Ovary (tissue), 9 donors: ENCODE data around the gene NRN1L. TPM values are rescaled to one million over a fixed set of nuclear protein-coding genes. Genes with fewer than 3 reads are reported as not detected.

ENCODE experiments used
- DNase-seq, 5 donors: peaks; one replicate each; pipeline ENCODE4 v3.0.0-alpha.2; 2019 to 2020
- H3K27ac ChIP-seq, 2 donors: fragments of 200-600 bp; one replicate each; pipeline versions ENCODE4 v1.5.1 to v1.8.0; 2019 to 2022
- H3K27me3 ChIP-seq: fragments of 200-600 bp; one replicate; pipeline ENCODE4 v1.8.0; 2022
- H3K36me3 ChIP-seq: fragments of 200-600 bp; sonication (generic); one replicate; pipeline ENCODE4 v1.5.1; 2019
- H3K4me1 ChIP-seq: one replicate; pipeline ENCODE4 v1.8.1; 2013; ENCODE audit warnings: mild to moderate bottlenecking, moderate library complexity; ENCODE audit not compliant: insufficient read depth
- H3K4me3 ChIP-seq: fragments of 200-600 bp; sonication (generic); one replicate; pipeline ENCODE4 v1.5.1; 2017
- H3K9me3 ChIP-seq, 2 donors: fragments of 200-600 bp in 1 of 2; sonication (generic) in 1 of 2; one replicate each; pipeline versions ENCODE4 v1.5.1 to v1.8.1; 2013 to 2019; ENCODE audit warnings: mild to moderate bottlenecking in 1 of 2, moderate library complexity in 1 of 2
- EP300 ChIP-seq: sonication (generic); formaldehyde crosslinking; IDR thresholded peaks from one replicate; pipeline ENCODE4 v1.6.1; 2017; ENCODE audit warnings: antibody characterized with exemption
- POLR2A ChIP-seq: fragments of 450-650 bp; IDR thresholded peaks from one replicate; pipeline ENCODE4 v1.6.1; 2017; ENCODE audit warnings: antibody characterized with exemption, mild to moderate bottlenecking, moderate library complexity
- WGBS, 3 donors: extraction: QIAGEN DNeasy Blood & Tissue Kit in 1 of 3; methylation state at CpG; one replicate each; pipeline versions ENCODE4 v1.1.5 to v1.1.7; 2013 to 2017; 5-methylcytosine and 5-hydroxymethylcytosine counted together
- intact Hi-C, 4 donors: fragments of 100-400 bp; cut with DNase I; formaldehyde crosslinking; loops; one replicate each; pipeline versions ENCODE4 v1.11.0 to v1.15.1; 2022 to 2023
- polyA plus RNA-seq, 2 donors: library from polyadenylated mRNA; stranded (reverse); fragments of 200-250 nt in 1 of 2; fragments of 350-450 nt in 1 of 2; fragmentation: Illumina TruSeq in 1 of 2; extraction: RNeasy Lipid Tissue Mini Kit (QIAGEN cat#74804) in 1 of 2; gene quantifications; one replicate each; pipeline ENCODE4 v1.2.3, GENCODE V29; 2013 to 2014
- total RNA-seq, 7 donors: library from RNA; depleted of rRNA in 2 of 7; stranded (reverse); fragments of >200 nt in 2 of 7; fragmentation: NEBNext Ultra II Directional in 3 of 7; extraction: Animal tissue kit (Norgen Biotek cat#: 25700) in 3 of 7; gene quantifications; one replicate each; pipeline versions ENCODE4 v1.1.0 to v1.2.4, GENCODE V29; 2016 to 2023
- TF ChIP-seq, protein P1 (sequence below), 3 donors: fragments of 450-650 bp in 2 of 3; fragments of 200-600 bp in 1 of 3; IDR thresholded peaks; one replicate each; pipeline versions ENCODE4 v1.5.1 to v1.8.0; 2016 to 2022; ENCODE audit warnings: antibody characterized with exemption in 3 of 3, mild to moderate bottlenecking in 1 of 3
- donor health status: DM: no; HTN: no; CAD: no; lungs with moderate emphysema.
- donor health status: DM: no; HTN: no; CAD: no.
- donor health status: Bipolar disorder and iron deficiency.
- donor health status: DM: yes; HTN: yes; CAD: no.
- donor health status: DM: no; HTN: no; CAD: no.
- donor health status: DM: yes; HTN: yes; CAD: no.

Gene NRN1L
- total and polyA plus RNA-seq, 9 donors = 0.95 to 4.7 (median 2.6) TPM; not detected in 1

DNA sequence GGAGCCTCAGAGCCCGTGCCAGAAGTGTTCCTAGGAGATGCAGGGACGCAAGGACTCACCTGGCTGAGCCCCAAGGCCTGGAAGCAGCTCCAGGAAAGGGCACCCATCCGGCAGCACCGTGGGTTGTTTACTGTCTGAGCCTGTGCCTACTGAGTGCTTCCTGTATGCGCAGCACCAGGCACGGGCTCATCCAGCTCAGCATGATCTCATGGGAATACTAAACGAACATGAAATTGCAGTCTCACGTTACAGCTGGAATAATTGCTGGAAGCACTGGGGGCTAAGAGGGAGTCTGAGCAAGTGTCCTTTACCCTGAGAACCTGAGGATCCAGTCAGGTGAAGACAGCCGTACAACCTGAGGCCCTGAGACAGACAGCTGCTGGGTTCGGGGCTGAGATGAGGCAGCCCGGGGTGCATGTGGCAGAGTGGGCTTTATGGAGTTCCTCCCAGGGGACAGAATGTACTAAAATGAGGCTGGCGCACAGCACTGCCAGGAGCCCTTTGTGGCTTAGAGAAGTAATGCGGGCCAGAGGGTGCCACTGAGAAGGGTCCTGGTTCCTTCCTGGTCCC is 41.6 kb downstream of the NRN1L start:
- WGBS, 3 donors = 59 to 63% (median 62%) methylated on average over 13 of the region's 13 CpGs
- Histone ChIP-seq H3K36me3 (no peaks in the 10 kb centered on the region), H3K9me3 (no peaks in the 10 kb centered on the region), H3K4me3 (no peak overlapping the region), H3K27ac (no peak overlapping the region), H3K4me1 (peaks cover 2% of the 10 kb centered on the region), H3K27me3 (no peaks in the 10 kb centered on the region)
- intact Hi-C loops = loop anchor here in 3 of 4 donors (5.0 kb wide), 3 partner anchors 44 to 404 kb away; partner anchors contain the start of gene NRN1L (in 3 of the 3)
- TF ChIP-seq POLR2A (no peak), EP300 (no peak)
- TF ChIP-seq, protein P1, sequence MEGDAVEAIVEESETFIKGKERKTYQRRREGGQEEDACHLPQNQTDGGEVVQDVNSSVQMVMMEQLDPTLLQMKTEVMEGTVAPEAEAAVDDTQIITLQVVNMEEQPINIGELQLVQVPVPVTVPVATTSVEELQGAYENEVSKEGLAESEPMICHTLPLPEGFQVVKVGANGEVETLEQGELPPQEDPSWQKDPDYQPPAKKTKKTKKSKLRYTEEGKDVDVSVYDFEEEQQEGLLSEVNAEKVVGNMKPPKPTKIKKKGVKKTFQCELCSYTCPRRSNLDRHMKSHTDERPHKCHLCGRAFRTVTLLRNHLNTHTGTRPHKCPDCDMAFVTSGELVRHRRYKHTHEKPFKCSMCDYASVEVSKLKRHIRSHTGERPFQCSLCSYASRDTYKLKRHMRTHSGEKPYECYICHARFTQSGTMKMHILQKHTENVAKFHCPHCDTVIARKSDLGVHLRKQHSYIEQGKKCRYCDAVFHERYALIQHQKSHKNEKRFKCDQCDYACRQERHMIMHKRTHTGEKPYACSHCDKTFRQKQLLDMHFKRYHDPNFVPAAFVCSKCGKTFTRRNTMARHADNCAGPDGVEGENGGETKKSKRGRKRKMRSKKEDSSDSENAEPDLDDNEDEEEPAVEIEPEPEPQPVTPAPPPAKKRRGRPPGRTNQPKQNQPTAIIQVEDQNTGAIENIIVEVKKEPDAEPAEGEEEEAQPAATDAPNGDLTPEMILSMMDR (IDR thresholded peaks at IDR 0.05) = no peak
- no peak for DNase-seq

DNA sequence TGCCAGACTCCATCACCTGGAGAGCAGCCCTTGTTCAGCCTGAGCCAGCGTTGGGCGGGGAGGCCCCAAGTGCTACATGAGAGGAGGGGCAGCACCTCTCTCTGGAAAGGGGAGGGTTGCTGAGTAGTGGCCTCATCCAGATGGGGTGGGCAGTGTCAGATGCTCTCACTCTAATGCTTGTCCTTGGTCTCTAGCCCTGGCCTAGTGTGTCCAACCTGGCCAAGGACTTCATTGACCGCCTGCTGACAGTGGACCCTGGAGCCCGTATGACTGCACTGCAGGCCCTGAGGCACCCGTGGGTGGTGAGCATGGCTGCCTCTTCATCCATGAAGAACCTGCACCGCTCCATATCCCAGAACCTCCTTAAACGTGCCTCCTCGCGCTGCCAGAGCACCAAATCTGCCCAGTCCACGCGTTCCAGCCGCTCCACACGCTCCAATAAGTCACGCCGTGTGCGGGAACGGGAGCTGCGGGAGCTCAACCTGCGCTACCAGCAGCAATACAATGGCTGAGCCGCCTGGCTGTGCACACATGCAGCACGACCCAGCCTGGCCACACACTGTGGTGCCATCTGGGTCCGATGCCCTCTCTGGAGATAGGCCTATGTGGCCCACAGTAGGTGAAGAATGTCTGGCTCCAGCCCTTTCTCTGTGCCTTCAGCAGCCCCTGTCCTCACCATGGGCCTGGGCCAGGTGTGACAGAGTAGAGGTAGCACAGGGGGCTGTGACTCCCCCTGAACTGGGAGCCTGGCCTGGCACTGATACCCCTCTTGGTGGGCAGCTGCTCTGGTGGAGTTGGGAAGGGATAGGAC is 42.7 kb downstream of the NRN1L start:
- Histone ChIP-seq H3K27me3 (no peaks in the 10 kb centered on the region), H3K36me3 (no peaks in the 10 kb centered on the region), H3K27ac (no peak overlapping the region), H3K4me3 (no peak overlapping the region), H3K9me3 (no peaks in the 10 kb centered on the region), H3K4me1 (peaks cover 7% of the 10 kb centered on the region)
- no peak for TF ChIP-seq EP300
- TF ChIP-seq, protein P1 (IDR thresholded peaks at IDR 0.05) = no peak
- TF ChIP-seq POLR2A = no peak
- DNase-seq = no peak
- 86 to 89% (median 88%) methylated on average over 22 of the region's 22 CpGs for WGBS, 3 donors
- intact Hi-C loops = loop anchor here in 3 of 4 donors (5.0 kb wide), 3 partner anchors 45 to 405 kb away; partner anchors contain the start of gene NRN1L (in 3 of the 3)

DNA sequence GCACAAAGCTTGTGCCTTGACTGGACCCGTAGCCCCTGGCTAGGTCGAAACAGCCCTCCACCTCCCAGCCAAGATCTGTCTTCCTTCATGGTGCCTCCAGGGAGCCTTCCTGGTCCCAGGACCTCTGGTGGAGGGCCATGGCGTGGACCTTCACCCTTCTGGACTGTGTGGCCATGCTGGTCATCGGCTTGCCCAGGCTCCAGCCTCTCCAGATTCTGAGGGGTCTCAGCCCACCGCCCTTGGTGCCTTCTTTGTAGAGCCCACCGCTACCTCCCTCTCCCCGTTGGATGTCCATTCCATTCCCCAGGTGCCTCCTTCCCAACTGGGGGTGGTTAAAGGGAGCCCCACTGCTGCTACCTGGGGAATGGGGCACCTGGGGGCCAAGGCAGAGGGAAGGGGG is 43.5 kb downstream of the NRN1L start:
- Histone ChIP-seq H3K4me1 (peaks cover 7% of the 10 kb centered on the region), H3K27ac (no peak overlapping the region), H3K36me3 (no peaks in the 10 kb centered on the region), H3K27me3 (no peaks in the 10 kb centered on the region), H3K9me3 (no peaks in the 10 kb centered on the region), H3K4me3 (no peak overlapping the region)
- TF ChIP-seq, protein P1 (IDR thresholded peaks at IDR 0.05) = no peak
- TF ChIP-seq POLR2A (no peak), EP300 (no peak)
- intact Hi-C loops = loop anchor here in 3 of 4 donors (5.0 kb wide), 3 partner anchors 46 to 406 kb away; partner anchors contain the start of gene NRN1L (in 3 of the 3)
- WGBS, 3 donors = 73 to 81% (median 78%) methylated on average over 7 of the region's 7 CpGs
- DNase-seq = no peak

DNA sequence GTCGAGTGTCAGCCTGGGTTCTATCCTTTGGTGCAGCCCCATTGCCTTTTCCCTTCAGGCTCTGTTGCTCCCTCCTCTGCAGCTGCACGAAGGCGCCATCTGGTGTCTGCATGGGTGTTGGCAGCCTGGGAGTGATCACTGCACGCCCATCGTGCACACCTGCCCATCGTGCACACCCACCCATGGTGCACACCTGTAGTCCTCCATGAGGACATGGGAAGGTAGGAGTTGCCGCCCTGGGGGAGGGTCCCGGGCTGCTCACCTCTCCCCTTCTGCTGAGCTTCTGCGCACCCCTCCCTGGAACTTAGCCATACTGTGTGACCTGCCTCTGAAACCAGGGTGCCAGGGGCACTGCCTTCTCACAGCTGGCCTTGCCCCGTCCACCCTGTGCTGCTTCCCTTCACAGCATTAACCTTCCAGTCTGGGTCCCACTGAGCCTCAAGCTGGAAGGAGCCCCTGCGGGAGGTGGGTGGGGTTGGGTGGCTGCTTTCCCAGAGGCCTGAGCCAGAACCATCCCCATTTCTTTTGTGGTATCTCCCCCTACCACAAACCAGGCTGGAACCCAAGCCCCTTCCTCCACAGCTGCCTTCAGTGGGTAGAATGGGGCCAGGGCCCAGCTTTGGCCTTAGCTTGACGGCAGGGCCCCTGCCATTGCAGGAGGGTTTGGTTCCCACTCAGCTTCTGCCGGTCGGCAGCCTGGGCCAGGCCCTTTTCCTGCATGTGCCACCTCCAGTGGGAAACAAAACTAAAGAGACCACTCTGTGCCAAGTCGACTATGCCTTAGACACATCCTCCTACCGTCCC is 44.1 kb downstream of the NRN1L start:
- peak; percentile 60 to 80 (median 75) for DNase-seq
- Histone ChIP-seq H3K36me3 (no peaks in the 10 kb centered on the region), H3K4me1 (peaks cover 7% of the 10 kb centered on the region), H3K9me3 (no peaks in the 10 kb centered on the region), H3K4me3 (no peak overlapping the region), H3K27me3 (no peaks in the 10 kb centered on the region), H3K27ac (no peak overlapping the region)
- TF ChIP-seq EP300 = no peak
- TF ChIP-seq, protein P1 (IDR thresholded peaks at IDR 0.05) = peak; percentile 64 to 74 (median 70)
- 48 to 53% (median 49%) methylated on average over 16 of the region's 16 CpGs for WGBS, 3 donors
- intact Hi-C loops = loop anchor here in 3 of 4 donors (5.0 kb wide), 3 partner anchors 46 to 406 kb away; partner anchors contain the start of gene NRN1L (in 3 of the 3)
